H1 (cell line): Measurements from ENCODE around the gene CAPN15. TPM values are rescaled to one million over a fixed set of nuclear protein-coding genes. Genes with fewer than 3 reads are reported as not detected.
A peak's percentile ranks its signal among the peaks of the same experiment; 100 is the strongest.

Source experiments
- HDAC2 ChIP-seq, 2 experiments: fragments of 300-600 bp in 1 of 2; sonication (generic) in 1 of 2; IDR thresholded peaks; 2 replicates each; pipeline ENCODE4 v1.6.1; 2011 to 2012; ENCODE audit warnings: low read depth in 2 of 2, low read length in 2 of 2, mild to moderate bottlenecking in 2 of 2, moderate library complexity in 2 of 2, borderline replicate concordance in 1 of 2, inconsistent platforms in 1 of 2
- POU5F1 ChIP-seq: IDR thresholded peaks from 2 replicates; pipeline ENCODE4 v1.6.1; 2011; ENCODE audit warnings: low read depth, mild to moderate bottlenecking, low read length, moderate library complexity
- RAD21 ChIP-seq, 2 experiments: IDR thresholded peaks in 1 of 2; conservative IDR thresholded peaks in 1 of 2; 2 replicates each; pipeline ENCODE4 v1.6.1; 2011; ENCODE audit warnings: low read depth in 2 of 2, low read length in 2 of 2, improper control_type of control experiment in 1 of 2, inconsistent platforms in 1 of 2, mild to moderate bottlenecking in 1 of 2, moderate library complexity in 1 of 2
- RFX5 ChIP-seq: IDR thresholded peaks from 2 replicates; pipeline ENCODE4 v1.6.1; 2011; ENCODE audit warnings: low read depth, low read length, improper control_type of control experiment, borderline replicate concordance
- RXRA ChIP-seq: IDR thresholded peaks from 2 replicates; pipeline ENCODE4 v1.6.1; 2011; ENCODE audit warnings: low read depth, mild to moderate bottlenecking, low read length, moderate library complexity; ENCODE audit not compliant: insufficient read depth
- TAF7 ChIP-seq: optimal IDR thresholded peaks from 2 replicates; pipeline ENCODE3; 2011; ENCODE audit warnings: low read depth, mild to moderate bottlenecking, inconsistent platforms, low read length, moderate library complexity, borderline replicate concordance
- TBP ChIP-seq: IDR thresholded peaks from 2 replicates; pipeline ENCODE4 v1.6.1; 2011; ENCODE audit warnings: low read depth, low read length, improper control_type of control experiment
- polyA plus RNA-seq, 7 experiments: library from polyadenylated mRNA; depleted of rRNA in 3 of 7; stranded (reverse) in 5 of 7; unstranded in 2 of 7; fragments of >200 nt in 5 of 7; fragments of 200-250 nt in 2 of 7; gene quantifications; 1 replicate in 5 of 7; 2 replicates in 1 of 7; 4 replicates in 1 of 7; pipeline versions ENCODE4 v1.2.1 to v1.2.3, GENCODE V29; 2011 to 2013; ENCODE audit warnings: missing spikeins in 2 of 7, mixed read lengths in 2 of 7
- total RNA-seq: library from RNA; stranded (reverse); fragmentation: NEBNext Ultra II Directional; extraction: Animal tissue kit (Norgen Biotek cat#: 25700); gene quantifications from 2 replicates; pipeline ENCODE4 v1.2.1, GENCODE V29; 2021
- TF ChIP-seq, protein P1 (sequence below): fragments of 300-600 bp; sonication (generic); IDR thresholded peaks from 2 replicates; pipeline ENCODE4 v1.7.1; 2012; ENCODE audit warnings: low read length, moderate library complexity, mild to moderate bottlenecking, inconsistent platforms; ENCODE audit not compliant: insufficient replicate concordance

CAPN15 gene
- total and polyA plus RNA-seq, 2 of the 8 experiments (the other 6 are each of a cell fraction or from before 2014, with no cell fraction given): 38.9 to 76.9 TPM

DNA sequence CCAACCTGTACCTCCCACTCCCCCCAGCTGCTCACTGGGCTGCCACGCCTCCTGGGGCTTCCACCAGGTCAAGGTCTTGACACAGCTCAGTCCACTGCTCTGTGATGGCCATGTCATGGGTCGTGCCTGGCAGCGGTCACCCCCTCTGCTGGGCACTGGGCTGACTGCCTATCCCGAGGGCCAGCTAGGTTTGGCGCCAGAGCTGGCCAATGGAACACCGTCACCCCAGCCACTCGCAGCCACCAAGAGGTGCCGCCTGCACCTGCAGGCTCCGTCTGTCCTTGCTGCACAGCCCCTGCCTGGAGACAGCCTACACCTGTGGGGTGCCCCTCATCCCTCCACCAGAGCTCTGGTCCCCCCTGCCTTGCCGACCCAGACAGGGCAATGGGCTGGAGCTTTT is 57.8 kb downstream of the CAPN15 start (continued):
- TF ChIP-seq, protein P1, sequence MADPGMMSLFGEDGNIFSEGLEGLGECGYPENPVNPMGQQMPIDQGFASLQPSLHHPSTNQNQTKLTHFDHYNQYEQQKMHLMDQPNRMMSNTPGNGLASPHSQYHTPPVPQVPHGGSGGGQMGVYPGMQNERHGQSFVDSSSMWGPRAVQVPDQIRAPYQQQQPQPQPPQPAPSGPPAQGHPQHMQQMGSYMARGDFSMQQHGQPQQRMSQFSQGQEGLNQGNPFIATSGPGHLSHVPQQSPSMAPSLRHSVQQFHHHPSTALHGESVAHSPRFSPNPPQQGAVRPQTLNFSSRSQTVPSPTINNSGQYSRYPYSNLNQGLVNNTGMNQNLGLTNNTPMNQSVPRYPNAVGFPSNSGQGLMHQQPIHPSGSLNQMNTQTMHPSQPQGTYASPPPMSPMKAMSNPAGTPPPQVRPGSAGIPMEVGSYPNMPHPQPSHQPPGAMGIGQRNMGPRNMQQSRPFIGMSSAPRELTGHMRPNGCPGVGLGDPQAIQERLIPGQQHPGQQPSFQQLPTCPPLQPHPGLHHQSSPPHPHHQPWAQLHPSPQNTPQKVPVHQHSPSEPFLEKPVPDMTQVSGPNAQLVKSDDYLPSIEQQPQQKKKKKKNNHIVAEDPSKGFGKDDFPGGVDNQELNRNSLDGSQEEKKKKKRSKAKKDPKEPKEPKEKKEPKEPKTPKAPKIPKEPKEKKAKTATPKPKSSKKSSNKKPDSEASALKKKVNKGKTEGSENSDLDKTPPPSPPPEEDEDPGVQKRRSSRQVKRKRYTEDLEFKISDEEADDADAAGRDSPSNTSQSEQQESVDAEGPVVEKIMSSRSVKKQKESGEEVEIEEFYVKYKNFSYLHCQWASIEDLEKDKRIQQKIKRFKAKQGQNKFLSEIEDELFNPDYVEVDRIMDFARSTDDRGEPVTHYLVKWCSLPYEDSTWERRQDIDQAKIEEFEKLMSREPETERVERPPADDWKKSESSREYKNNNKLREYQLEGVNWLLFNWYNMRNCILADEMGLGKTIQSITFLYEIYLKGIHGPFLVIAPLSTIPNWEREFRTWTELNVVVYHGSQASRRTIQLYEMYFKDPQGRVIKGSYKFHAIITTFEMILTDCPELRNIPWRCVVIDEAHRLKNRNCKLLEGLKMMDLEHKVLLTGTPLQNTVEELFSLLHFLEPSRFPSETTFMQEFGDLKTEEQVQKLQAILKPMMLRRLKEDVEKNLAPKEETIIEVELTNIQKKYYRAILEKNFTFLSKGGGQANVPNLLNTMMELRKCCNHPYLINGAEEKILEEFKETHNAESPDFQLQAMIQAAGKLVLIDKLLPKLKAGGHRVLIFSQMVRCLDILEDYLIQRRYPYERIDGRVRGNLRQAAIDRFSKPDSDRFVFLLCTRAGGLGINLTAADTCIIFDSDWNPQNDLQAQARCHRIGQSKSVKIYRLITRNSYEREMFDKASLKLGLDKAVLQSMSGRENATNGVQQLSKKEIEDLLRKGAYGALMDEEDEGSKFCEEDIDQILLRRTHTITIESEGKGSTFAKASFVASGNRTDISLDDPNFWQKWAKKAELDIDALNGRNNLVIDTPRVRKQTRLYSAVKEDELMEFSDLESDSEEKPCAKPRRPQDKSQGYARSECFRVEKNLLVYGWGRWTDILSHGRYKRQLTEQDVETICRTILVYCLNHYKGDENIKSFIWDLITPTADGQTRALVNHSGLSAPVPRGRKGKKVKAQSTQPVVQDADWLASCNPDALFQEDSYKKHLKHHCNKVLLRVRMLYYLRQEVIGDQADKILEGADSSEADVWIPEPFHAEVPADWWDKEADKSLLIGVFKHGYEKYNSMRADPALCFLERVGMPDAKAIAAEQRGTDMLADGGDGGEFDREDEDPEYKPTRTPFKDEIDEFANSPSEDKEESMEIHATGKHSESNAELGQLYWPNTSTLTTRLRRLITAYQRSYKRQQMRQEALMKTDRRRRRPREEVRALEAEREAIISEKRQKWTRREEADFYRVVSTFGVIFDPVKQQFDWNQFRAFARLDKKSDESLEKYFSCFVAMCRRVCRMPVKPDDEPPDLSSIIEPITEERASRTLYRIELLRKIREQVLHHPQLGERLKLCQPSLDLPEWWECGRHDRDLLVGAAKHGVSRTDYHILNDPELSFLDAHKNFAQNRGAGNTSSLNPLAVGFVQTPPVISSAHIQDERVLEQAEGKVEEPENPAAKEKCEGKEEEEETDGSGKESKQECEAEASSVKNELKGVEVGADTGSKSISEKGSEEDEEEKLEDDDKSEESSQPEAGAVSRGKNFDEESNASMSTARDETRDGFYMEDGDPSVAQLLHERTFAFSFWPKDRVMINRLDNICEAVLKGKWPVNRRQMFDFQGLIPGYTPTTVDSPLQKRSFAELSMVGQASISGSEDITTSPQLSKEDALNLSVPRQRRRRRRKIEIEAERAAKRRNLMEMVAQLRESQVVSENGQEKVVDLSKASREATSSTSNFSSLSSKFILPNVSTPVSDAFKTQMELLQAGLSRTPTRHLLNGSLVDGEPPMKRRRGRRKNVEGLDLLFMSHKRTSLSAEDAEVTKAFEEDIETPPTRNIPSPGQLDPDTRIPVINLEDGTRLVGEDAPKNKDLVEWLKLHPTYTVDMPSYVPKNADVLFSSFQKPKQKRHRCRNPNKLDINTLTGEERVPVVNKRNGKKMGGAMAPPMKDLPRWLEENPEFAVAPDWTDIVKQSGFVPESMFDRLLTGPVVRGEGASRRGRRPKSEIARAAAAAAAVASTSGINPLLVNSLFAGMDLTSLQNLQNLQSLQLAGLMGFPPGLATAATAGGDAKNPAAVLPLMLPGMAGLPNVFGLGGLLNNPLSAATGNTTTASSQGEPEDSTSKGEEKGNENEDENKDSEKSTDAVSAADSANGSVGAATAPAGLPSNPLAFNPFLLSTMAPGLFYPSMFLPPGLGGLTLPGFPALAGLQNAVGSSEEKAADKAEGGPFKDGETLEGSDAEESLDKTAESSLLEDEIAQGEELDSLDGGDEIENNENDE: no peak
- TF ChIP-seq HDAC2 (IDR thresholded peaks at IDR 0.05; ENCODE audit: borderline replicate concordance in 1 of 2, low read depth in 2 of 2, low read length in 2 of 2): no peak
- no peak for TF ChIP-seq RXRA
- no peak for TF ChIP-seq POU5F1
- peak in 1 of 2 experiments; percentile 10; a peak in 1 of 4 replicates for TF ChIP-seq RAD21 (IDR thresholded peaks at IDR 0.05 in 1 of 2, conservative IDR thresholded peaks at IDR 0.05 in 1 of 2; ENCODE audit: low read depth in 2 of 2, low read length in 2 of 2)
- TF ChIP-seq TBP: no peak
- TF ChIP-seq TAF7: no peak
- no peak for TF ChIP-seq RFX5
